ENCODE data around the gene ZC3H10. TPM values are rescaled to one million over a fixed set of nuclear protein-coding genes. Genes with fewer than 3 reads are reported as not detected.
A peak's percentile ranks its signal among the peaks of the same experiment; 100 is the strongest.

The ZC3H10 gene
- total RNA-seq, 5 donors from 2014 or later (not counting 1 experiment from before 2014, with no cell fraction given): 8.4 to 15.1 (median 11.4) TPM

DNA sequence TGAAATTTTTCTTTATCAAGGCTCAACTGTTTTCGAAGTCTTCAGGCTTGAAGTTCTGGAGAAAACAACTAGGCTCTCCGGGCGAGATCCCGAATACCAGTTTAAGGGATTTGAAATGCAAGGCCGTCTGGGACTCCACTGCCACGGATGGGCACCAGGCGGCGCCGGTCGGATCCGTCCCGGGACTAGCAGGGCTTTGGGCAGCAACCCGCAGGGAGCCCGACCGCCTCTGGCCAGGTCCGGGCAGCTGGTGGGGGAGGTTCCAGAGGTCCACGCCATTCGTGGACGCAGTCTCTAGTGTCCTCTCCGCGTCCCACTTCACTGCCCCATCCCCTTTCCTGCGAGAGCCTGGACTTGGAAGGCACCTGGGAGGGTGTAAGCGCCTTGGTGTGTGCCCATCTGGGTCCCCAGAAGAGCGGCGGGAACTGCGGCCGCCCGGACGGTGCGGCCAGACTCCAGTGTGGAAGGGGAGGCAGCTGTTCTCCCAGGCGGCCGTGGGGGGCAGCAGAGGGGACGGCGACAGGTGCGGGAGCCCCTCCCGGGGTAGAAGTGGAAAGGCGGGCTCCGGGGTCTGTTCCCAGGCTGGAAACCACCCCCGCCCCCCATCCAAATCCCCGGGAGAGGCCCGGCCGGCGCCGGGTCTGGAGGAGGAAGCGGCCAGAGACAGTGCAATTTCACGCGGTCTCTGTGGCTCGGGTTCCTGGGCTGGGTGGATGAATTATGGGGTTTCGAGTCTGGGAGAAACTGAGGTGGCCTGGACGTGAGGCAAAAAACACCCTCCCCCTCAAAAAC is 38.9 kb upstream of the ZC3H10 start:
- no peaks in the 10 kb centered on the region for H3K9me3 ChIP-seq
- POLR2A ChIA-PET: interaction anchor here (0.6 to 1.2 kb wide), 2 partner anchors 26 to 232 kb away, joined by 4 to 7 read pairs; partner anchors contain the start of gene PA2G4 (in 1 of the 2)
- Mint-ChIP-seq H3K9me3 (no peaks in the 10 kb centered on the region), H3K36me3 (no peaks in the 10 kb centered on the region), H3K27me3 (peaks cover 0 to 11% of the 10 kb centered on the region in 2 donors), H3K27ac (no peak overlapping the region), H3K4me3 (peak overlapping the region; percentile 79 to 82 (median 80)), H3K4me1 (peaks cover 7 to 18% (median 9%) of the 10 kb centered on the region in 3 donors)
- peaks cover 0 to 27% of the 10 kb centered on the region in 2 experiments for H3K4me1 ChIP-seq (ENCODE audit: control insufficient read depth in 1 of 2, extremely low read depth in 1 of 2, insufficient read depth in 2 of 2, low read length in 2 of 2)
- peaks cover 3 to 48% of the 10 kb centered on the region in 2 experiments for H3K27me3 ChIP-seq (replicated peaks in 1 of 2; ENCODE audit: control insufficient read depth in 2 of 2, extremely low read depth in 1 of 2, insufficient read depth in 2 of 2, low read length in 1 of 2)
- DNase-seq: peak in 33 of 35 experiments; percentile 16 to 63 (median 34)
- CTCF ChIA-PET: no interaction called here
- 13% methylated on average over 30 of the region's 50 CpGs for WGBS (ENCODE audit: insufficient coverage)
- ATAC-seq (replicated peaks in 1 of 4): peak; percentile 59 to 74 (median 60)
- no peak overlapping the region for H3K27ac ChIP-seq (ENCODE audit: low read length)
- H3K36me3 ChIP-seq (ENCODE audit: control insufficient read depth in 2 of 2, extremely low read depth in 1 of 2, insufficient read depth in 1 of 2, low read length in 1 of 2): no peaks in the 10 kb centered on the region
- H3K4me3 ChIP-seq (ENCODE audit: control insufficient read depth in 1 of 2, extremely low read depth in 1 of 2, low read length in 1 of 2): peak overlapping the region; percentile 69 to 70

DNA sequence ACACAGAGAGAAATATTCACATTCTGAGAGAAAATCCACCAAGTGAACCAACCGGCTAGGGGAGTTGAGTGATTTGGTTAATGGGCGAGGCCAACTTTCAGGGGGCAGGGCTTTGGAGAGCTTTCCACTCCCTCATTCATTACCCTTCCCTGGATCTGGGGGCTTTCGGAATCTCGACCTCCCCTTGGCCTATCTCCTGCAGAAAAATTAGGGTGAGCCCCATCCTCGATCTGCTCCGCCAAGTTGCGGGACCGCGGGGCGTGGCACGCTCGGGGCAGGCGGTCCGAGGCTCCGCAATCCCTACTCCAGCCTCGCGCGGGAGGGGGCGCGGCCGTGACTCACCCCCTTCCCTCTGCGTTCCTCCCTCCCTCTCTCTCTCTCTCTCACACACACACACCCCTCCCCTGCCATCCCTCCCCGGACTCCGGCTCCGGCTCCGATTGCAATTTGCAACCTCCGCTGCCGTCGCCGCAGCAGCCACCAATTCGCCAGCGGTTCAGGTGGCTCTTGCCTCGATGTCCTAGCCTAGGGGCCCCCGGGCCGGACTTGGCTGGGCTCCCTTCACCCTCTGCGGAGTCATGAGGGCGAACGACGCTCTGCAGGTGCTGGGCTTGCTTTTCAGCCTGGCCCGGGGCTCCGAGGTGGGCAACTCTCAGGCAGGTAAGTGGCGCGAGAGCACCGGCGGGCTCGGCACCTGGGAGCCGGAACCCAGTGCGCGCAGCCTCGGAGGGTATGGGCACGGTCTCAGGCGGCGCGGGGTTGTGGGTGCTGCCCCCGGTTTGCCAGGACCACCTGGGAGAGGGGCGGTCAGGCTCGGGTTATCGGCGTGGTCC is 38.1 kb upstream of the ZC3H10 start, which contains the start of gene ERBB3:
TSS of gene ERBB3 (plus strand) at position 443 of the 833 bp plus-strand sequence. CDS start at position 579, 136 bp downstream.
- H3K27ac ChIP-seq (ENCODE audit: low read length): no peak within 1 kb of the TSS
- peaks cover 0 to 11% of the 10 kb centered on the region in 2 donors for H3K27me3 Mint-ChIP-seq
- H3K27ac Mint-ChIP-seq: no peak within 1 kb of the TSS

DNA sequence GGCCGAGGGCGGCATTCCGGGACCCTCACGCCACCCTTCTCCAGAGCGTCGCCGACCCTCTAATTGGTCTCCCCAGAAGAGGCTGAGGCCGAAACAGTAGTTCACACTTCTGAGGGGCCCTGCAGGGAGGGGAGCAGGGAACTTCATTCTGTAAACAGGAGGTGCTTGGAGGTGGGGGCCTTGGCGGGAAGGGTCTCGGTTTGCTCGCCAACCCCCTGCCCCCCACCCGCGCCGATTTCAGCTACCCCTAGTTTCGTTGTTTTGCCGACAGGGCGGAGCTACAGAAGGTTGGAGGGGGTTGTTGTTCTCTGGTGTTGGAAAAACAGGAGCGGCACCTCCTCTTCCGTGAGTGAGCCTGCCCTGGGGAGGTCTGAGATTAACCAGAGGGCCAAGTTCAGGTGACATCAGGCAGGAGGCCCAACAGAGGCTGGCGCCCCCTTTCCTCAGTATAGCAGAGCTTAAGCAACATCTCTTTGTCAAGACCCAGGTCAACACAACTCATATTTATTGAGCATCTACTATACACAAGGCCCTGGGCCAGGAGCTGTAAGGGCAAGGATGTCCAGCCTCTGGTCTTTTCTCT is 37.4 kb upstream of the ZC3H10 start:
- 60% methylated on average over 4 of the region's 20 CpGs for WGBS (ENCODE audit: insufficient coverage)
- H3K4me1 ChIP-seq (ENCODE audit: control insufficient read depth in 1 of 2, extremely low read depth in 1 of 2, insufficient read depth in 2 of 2, low read length in 2 of 2): peaks cover 0 to 27% of the 10 kb centered on the region in 2 experiments

More for the DNA sequence above, 38.1 kb upstream of the ZC3H10 start, which contains the start of gene ERBB3:
- ChIA-PET POLR2A (interaction anchor here in 1 of 2 donors (1.2 kb wide), 1 partner anchor 25 kb away, joined by 7 read pairs; the partner anchor contains the start of gene PA2G4), CTCF (no interaction called here)
- H3K9me3 ChIP-seq: no peaks in the 10 kb centered on the region
- Mint-ChIP-seq H3K36me3 (no peaks in the 10 kb centered on the region), H3K4me1 (peaks cover 7 to 18% (median 9%) of the 10 kb centered on the region in 3 donors), H3K9me3 (no peaks in the 10 kb centered on the region), H3K4me3 (peak within 1 kb of the TSS; percentile 79 to 82 (median 80))
- 3% methylated on average over 56 of the region's 59 CpGs for WGBS (ENCODE audit: insufficient coverage)
- peaks cover 0 to 27% of the 10 kb centered on the region in 2 experiments for H3K4me1 ChIP-seq (ENCODE audit: control insufficient read depth in 1 of 2, extremely low read depth in 1 of 2, insufficient read depth in 2 of 2, low read length in 2 of 2)
- H3K27me3 ChIP-seq (replicated peaks in 1 of 2; ENCODE audit: control insufficient read depth in 2 of 2, extremely low read depth in 1 of 2, insufficient read depth in 2 of 2, low read length in 1 of 2): peaks cover 3 to 51% of the 10 kb centered on the region in 2 experiments
- DNase-seq (peak in 31 of 35 experiments; percentile 7 to 76 (median 30)), ATAC-seq (replicated peaks in 1 of 4) (peak; percentile 76 to 87 (median 80))
- no peaks in the 10 kb centered on the region for H3K36me3 ChIP-seq (ENCODE audit: control insufficient read depth in 2 of 2, extremely low read depth in 1 of 2, insufficient read depth in 1 of 2, low read length in 1 of 2)
- peak within 1 kb of the TSS; percentile 69 to 70 for H3K4me3 ChIP-seq (ENCODE audit: control insufficient read depth in 1 of 2, extremely low read depth in 1 of 2, low read length in 1 of 2)

DNA sequence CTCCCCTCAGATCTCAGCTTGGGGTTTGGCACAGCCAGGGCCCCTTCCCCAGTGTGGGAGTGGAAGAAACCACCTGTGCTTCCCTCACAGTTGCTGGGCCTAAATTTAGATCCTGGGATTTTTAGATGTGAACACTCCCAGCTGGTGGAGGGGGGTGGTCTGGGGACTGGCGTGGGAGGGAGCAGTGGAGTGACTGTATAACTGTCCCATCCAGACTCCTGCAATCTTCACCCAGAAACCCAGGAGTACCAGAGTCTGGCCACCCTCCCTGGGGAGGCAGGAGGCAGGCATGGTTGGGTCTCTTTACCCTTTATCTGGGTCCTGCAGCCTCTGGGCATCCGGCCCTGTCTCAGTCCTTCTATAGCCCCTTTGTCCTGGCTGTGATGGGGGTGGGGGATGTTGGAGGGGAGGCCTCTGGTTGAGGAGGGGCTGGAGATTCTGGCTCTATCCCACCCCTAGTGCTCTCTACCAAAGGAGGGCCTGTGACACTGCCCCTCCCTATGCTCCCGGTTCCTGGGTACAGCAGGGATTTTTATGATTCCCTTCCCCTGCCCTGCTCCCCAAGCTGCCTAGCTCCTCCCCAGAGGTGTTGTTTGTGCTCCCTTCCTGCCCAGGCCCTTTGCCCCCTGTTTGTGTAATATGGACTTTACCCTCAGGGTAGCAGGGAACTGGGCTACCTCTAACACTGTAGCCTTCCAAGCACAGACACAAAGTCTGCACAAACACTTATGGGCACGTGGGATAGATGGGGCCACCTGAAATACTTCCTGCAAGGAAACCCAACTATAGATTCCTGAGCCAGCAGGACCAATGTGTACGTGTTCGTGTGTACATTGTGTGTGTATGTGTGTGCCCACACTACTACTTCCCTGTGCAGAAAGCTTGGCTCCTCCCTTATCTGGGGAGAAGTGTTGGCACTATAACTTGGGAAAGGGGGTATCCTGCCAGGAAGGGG is 36.4 kb upstream of the ZC3H10 start:
- 50% methylated on average over 1 of the region's 6 CpGs for WGBS (ENCODE audit: insufficient coverage)
- peaks cover 0 to 27% of the 10 kb centered on the region in 2 experiments for H3K4me1 ChIP-seq (ENCODE audit: control insufficient read depth in 1 of 2, extremely low read depth in 1 of 2, insufficient read depth in 2 of 2, low read length in 2 of 2)
- H3K27ac Mint-ChIP-seq: no peak overlapping the region
- ChIA-PET CTCF (interaction anchor here (0.5 to 0.6 kb wide), 3 partner anchors 18 to 222 kb away, joined by 3 to 6 read pairs (median 3); no protein-coding TSS in a partner anchor), POLR2A (no interaction called here)
- H3K27me3 ChIP-seq (replicated peaks in 1 of 2; ENCODE audit: control insufficient read depth in 2 of 2, extremely low read depth in 1 of 2, insufficient read depth in 2 of 2, low read length in 1 of 2): peaks cover 3 to 53% of the 10 kb centered on the region in 2 experiments
- H3K9me3 Mint-ChIP-seq: no peaks in the 10 kb centered on the region
- H3K4me3 ChIP-seq (ENCODE audit: control insufficient read depth in 1 of 2, extremely low read depth in 1 of 2, low read length in 1 of 2): no peak overlapping the region
- H3K36me3 Mint-ChIP-seq: no peaks in the 10 kb centered on the region
- ATAC-seq (replicated peaks in 1 of 4) (no peak), DNase-seq (no peak)
- H3K4me3 Mint-ChIP-seq: peak overlapping the region; percentile 79 to 82 (median 80)
- H3K36me3 ChIP-seq (ENCODE audit: control insufficient read depth in 2 of 2, extremely low read depth in 1 of 2, insufficient read depth in 1 of 2, low read length in 1 of 2): no peaks in the 10 kb centered on the region
- H3K27ac ChIP-seq (ENCODE audit: low read length): no peak overlapping the region
- H3K4me1 Mint-ChIP-seq: peaks cover 7 to 18% (median 9%) of the 10 kb centered on the region in 3 donors
- H3K9me3 ChIP-seq: no peaks in the 10 kb centered on the region
- peaks cover 0 to 11% of the 10 kb centered on the region in 2 donors for H3K27me3 Mint-ChIP-seq

More for the DNA sequence above, 37.4 kb upstream of the ZC3H10 start:
- Mint-ChIP-seq H3K9me3 (no peaks in the 10 kb centered on the region), H3K36me3 (no peaks in the 10 kb centered on the region), H3K4me1 (peaks cover 7 to 18% (median 9%) of the 10 kb centered on the region in 3 donors), H3K27me3 (peaks cover 0 to 11% of the 10 kb centered on the region in 2 donors), H3K27ac (no peak overlapping the region), H3K4me3 (peak overlapping the region; percentile 79 to 82 (median 80))
- H3K27ac ChIP-seq (ENCODE audit: low read length): no peak overlapping the region
- ATAC-seq (replicated peaks in 1 of 4) (peak in 2 of 4 experiments; percentile 4), DNase-seq (no peak)
- H3K4me3 ChIP-seq (ENCODE audit: control insufficient read depth in 1 of 2, extremely low read depth in 1 of 2, low read length in 1 of 2): peak overlapping the region; percentile 69 to 70
- CTCF ChIA-PET: interaction anchor here (0.6 kb wide), 2 partner anchors 30 to 485 kb away, joined by 3 to 5 read pairs; no protein-coding TSS in a partner anchor
- POLR2A ChIA-PET: interaction anchor here (0.5 to 0.6 kb wide), 2 partner anchors 270 to 1752 kb away, joined by 3 to 4 read pairs; no protein-coding TSS in a partner anchor
- H3K36me3 ChIP-seq (ENCODE audit: control insufficient read depth in 2 of 2, extremely low read depth in 1 of 2, insufficient read depth in 1 of 2, low read length in 1 of 2): no peaks in the 10 kb centered on the region
- peaks cover 3 to 53% of the 10 kb centered on the region in 2 experiments for H3K27me3 ChIP-seq (replicated peaks in 1 of 2; ENCODE audit: control insufficient read depth in 2 of 2, extremely low read depth in 1 of 2, insufficient read depth in 2 of 2, low read length in 1 of 2)
- H3K9me3 ChIP-seq: no peaks in the 10 kb centered on the region

DNA sequence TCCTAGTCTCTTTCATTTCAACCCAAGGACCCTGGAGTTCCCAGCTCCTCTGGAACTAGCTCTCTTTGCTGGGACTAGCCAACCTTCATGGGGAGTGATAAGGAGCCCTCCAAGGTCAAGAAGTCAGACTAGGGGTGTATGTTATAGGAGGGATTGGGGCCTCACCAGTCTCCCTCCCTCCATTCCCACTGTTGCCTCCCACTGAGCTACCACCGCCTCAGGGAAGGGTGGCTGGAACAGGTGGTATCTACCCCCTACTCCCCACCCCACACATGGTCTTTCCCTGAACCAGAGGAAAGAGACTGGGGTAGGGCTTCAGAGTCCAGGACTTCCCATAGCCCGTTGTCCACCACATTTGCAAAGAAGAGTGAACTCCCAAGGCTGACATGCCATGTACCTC is 35.7 kb upstream of the ZC3H10 start:
- CTCF ChIA-PET: interaction anchor here (0.5 to 0.6 kb wide), 3 partner anchors 13 to 221 kb away, joined by 3 read pairs; no protein-coding TSS in a partner anchor
- H3K27ac ChIP-seq (ENCODE audit: low read length): no peak overlapping the region
- peaks cover 0 to 11% of the 10 kb centered on the region in 2 donors for H3K27me3 Mint-ChIP-seq
- no peak overlapping the region for H3K4me3 ChIP-seq (ENCODE audit: control insufficient read depth in 1 of 2, extremely low read depth in 1 of 2, low read length in 1 of 2)
- no peaks in the 10 kb centered on the region for H3K9me3 Mint-ChIP-seq
- no peak for DNase-seq
- ATAC-seq (replicated peaks in 1 of 4): no peak
- H3K4me3 Mint-ChIP-seq: no peak overlapping the region
- H3K27me3 ChIP-seq (replicated peaks in 1 of 2; ENCODE audit: control insufficient read depth in 2 of 2, extremely low read depth in 1 of 2, insufficient read depth in 2 of 2, low read length in 1 of 2): peaks cover 3 to 53% of the 10 kb centered on the region in 2 experiments
- H3K9me3 ChIP-seq: no peaks in the 10 kb centered on the region
- no CpG with 5 or more reads among the region's 2 CpGs for WGBS (ENCODE audit: insufficient coverage)
- POLR2A ChIA-PET: interaction anchor here in 1 of 2 donors (0.5 kb wide), 1 partner anchor 186 kb away, joined by 3 read pairs; no protein-coding TSS in a partner anchor
- peaks cover 0 to 27% of the 10 kb centered on the region in 2 experiments for H3K4me1 ChIP-seq (ENCODE audit: control insufficient read depth in 1 of 2, extremely low read depth in 1 of 2, insufficient read depth in 2 of 2, low read length in 2 of 2)
- no peak overlapping the region for H3K27ac Mint-ChIP-seq
- H3K4me1 Mint-ChIP-seq: peaks cover 7 to 18% (median 9%) of the 10 kb centered on the region in 3 donors
- no peaks in the 10 kb centered on the region for H3K36me3 Mint-ChIP-seq
- no peaks in the 10 kb centered on the region for H3K36me3 ChIP-seq (ENCODE audit: control insufficient read depth in 2 of 2, extremely low read depth in 1 of 2, insufficient read depth in 1 of 2, low read length in 1 of 2)

All from T-cell (primary cell).